GM06990 (cell line): ENCODE results near the gene LRFN2.

Source experiments
- DNase-seq: peaks from one replicate; pipeline ENCODE4 v3.0.0-alpha.2; 2011; ENCODE audit not compliant: insufficient read length; ENCODE audit errors: extremely low read depth
- H3K27me3 ChIP-seq: replicated peaks from 2 replicates; pipeline ENCODE4 v1.6.0; 2011; ENCODE audit warnings: low read length; ENCODE audit not compliant: control insufficient read depth, insufficient read depth
- H3K36me3 ChIP-seq: 2 replicates; pipeline ENCODE4 v1.5.1; 2011; ENCODE audit warnings: low read length; ENCODE audit not compliant: control insufficient read depth, insufficient read depth
- H3K4me3 ChIP-seq: replicated peaks from 2 replicates; pipeline ENCODE4 v1.5.1; 2011; ENCODE audit warnings: low read depth, mild to moderate bottlenecking, control low read depth, low read length
- TF ChIP-seq, protein P1 (sequence below): IDR thresholded peaks from 2 replicates; pipeline ENCODE4 v1.5.1; 2011; ENCODE audit warnings: low read length, control low read depth, mild to moderate bottlenecking, inconsistent platforms; ENCODE audit not compliant: insufficient read depth, poor library complexity, severe bottlenecking

Gene LRFN2

DNA sequence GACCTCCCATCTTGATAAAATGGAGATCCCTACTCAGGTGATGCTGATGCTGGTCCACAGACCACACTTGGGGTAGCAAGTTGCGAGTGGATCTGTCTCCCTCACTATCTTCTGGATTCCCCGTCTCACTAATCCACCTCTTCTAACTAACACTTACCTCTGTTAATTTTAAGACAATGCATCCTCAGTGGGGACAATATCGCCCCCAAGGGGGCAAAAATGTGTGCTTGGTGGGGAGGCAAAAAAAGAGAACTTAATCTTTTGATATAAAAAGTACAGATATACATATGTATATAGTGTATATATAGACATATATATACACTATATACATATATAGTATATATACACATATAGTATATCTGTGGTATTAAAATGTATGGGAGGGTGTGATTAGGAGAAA is 4.3 kb downstream of the LRFN2 start:
- no peak overlapping the region for H3K4me3 ChIP-seq
- H3K27me3 ChIP-seq: no peaks in the 10 kb centered on the region; the same call in none of the 2 replicates
- TF ChIP-seq, protein P1, sequence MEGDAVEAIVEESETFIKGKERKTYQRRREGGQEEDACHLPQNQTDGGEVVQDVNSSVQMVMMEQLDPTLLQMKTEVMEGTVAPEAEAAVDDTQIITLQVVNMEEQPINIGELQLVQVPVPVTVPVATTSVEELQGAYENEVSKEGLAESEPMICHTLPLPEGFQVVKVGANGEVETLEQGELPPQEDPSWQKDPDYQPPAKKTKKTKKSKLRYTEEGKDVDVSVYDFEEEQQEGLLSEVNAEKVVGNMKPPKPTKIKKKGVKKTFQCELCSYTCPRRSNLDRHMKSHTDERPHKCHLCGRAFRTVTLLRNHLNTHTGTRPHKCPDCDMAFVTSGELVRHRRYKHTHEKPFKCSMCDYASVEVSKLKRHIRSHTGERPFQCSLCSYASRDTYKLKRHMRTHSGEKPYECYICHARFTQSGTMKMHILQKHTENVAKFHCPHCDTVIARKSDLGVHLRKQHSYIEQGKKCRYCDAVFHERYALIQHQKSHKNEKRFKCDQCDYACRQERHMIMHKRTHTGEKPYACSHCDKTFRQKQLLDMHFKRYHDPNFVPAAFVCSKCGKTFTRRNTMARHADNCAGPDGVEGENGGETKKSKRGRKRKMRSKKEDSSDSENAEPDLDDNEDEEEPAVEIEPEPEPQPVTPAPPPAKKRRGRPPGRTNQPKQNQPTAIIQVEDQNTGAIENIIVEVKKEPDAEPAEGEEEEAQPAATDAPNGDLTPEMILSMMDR: peak; percentile 13
- DNase-seq: no peak
- no peaks in the 10 kb centered on the region for H3K36me3 ChIP-seq

DNA sequence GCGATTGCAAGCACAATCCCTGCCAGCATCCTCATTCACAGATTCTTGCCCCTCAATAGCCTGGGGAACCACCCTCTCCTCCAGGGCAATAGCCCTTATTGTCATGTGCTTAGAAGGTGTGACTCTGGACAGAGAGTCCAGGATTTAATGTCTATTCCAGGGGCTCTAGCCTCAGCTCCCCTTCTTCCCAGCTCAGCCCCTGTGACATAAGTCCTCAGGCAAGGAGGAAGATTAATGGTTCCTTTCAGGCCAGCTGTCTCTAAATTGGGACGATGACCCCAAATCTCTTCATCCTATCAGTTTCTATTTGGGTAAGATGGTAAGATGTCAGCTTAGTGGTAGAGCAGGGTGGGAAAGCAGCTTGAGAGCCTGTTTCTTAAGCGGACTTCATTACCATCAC is 8.1 kb downstream of the LRFN2 start:
- Histone ChIP-seq H3K4me3 (no peak overlapping the region), H3K27me3 (no peaks in the 10 kb centered on the region; the same call in 1 of the 2 replicates), H3K36me3 (no peaks in the 10 kb centered on the region)
- TF ChIP-seq, protein P1: no peak
- no peak for DNase-seq

DNA sequence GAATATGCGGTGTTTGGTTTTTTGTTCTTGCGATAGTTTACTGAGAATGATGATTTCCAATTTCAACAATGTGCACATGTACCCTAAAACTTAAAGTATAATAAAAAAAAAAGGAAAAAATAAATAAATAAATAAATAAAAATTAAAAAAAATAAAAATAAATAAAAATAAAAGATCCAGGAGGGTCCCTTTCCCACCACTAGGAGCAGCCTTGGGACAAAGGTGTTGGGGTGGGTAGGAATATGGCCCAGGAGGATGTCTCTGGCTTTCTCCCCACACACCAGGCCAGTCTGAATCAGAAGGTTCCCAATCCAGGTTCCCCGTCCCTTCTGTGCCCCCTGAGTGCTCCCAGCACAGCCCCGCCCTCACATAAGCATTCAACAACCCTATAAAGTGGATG is 9.5 kb downstream of the LRFN2 start:
- TF ChIP-seq, protein P1: no peak
- H3K4me3 ChIP-seq: no peak overlapping the region
- H3K27me3 ChIP-seq: no peaks in the 10 kb centered on the region; the same call in 1 of the 2 replicates
- DNase-seq: no peak
- H3K36me3 ChIP-seq: no peaks in the 10 kb centered on the region

DNA sequence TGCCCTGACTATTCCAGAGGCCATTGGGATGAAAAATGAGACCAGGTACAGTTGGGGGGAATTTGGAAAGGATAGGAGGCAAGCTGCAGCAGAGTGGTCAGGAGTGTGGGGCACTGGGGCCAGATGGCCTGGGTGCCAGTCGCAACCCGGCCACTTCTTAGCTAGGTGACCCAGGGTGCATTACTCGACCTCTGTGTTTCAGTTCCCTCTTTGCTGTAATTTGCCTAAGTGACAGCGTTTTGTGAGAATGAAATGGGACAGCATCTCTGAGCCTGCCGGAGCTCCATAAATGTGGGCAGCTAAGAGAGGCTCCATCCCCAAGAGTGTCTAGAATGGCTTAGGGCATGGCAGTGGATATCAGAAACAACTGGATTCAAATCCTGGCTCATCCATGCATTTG is 13.9 kb downstream of the LRFN2 start:
- H3K4me3 ChIP-seq: no peak overlapping the region
- TF ChIP-seq, protein P1: no peak
- DNase-seq: no peak
- no peaks in the 10 kb centered on the region for H3K36me3 ChIP-seq
- H3K27me3 ChIP-seq: no peaks in the 10 kb centered on the region; the same call in 1 of the 2 replicates

DNA sequence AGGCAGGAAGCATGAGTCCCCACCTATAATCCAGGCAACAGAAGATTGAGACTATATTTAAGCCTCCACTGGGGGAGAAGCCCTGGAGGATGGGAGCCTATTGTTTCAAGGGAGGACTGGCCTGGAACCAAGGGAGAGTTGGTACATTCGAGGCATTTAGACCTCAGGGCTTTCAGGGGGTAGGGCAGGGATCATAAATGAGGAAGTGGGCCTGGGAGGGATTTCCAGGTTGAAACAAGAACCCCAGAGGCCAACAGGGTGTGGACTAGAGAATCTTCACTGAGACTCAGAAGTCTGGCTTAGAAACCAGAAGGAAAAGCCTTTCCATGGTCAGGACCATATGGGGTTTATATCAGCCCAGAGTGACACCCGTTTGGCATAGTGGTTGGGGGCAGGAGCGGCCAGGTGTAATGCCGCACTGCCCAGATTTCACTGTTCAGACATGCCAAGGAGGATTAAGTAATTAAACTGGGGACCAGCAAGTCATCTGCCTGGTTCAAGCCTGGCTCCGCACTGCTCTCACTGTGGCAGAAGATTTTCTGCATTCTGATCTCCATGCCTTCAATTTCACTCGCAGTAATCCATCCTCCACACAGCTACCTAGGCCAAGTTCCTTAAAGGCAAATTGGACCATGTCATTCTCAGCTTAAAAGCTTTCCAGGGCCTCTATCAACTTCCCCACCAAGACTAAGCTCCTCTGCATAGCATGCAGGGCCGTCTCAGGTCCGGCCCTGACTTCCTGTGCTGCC is 17.8 kb downstream of the LRFN2 start:
- Histone ChIP-seq H3K36me3 (no peaks in the 10 kb centered on the region), H3K27me3 (no peaks in the 10 kb centered on the region), H3K4me3 (no peak overlapping the region)
- no peak for DNase-seq
- TF ChIP-seq, protein P1: no peak
